NCI-H524 (cell line): Measurements from ENCODE around the gene IFI16.

Source experiments
- DNase-seq, 2 experiments: peaks; one replicate each; lab custom pipeline; 2025; lab: John Stamatoyannopoulos, UW

The IFI16 gene

GRCh38 chr1:159058751-159059150 is 49.0 kb downstream of the IFI16 start:
- no peak for DNase-seq

- DNase-seq, result no peak
Measured at GRCh38 chr1:159065106-159065505, 55.4 kb downstream of the IFI16 start.

- no peak for DNase-seq
Measured at GRCh38 chr1:159066108-159066507, 56.4 kb downstream of the IFI16 start.

GRCh38 chr1:159067699-159068621 is 58.3 kb downstream of the IFI16 start:
- no peak for DNase-seq

GRCh38 chr1:159068886-159069285 is 59.2 kb downstream of the IFI16 start:
- no peak for DNase-seq

GRCh38 chr1:159071970-159072582 is 62.4 kb downstream of the IFI16 start:
- DNase-seq, result peak in 1 of 2 experiments; percentile 44

GRCh38 chr1:159076438-159077119 is 66.9 kb downstream of the IFI16 start, which contains the start of gene AIM2:
AIM2 (minus strand) TSS chr1:159076766; CDS start chr1:159073499, 3,267 bp downstream.
- no peak for DNase-seq

- DNase-seq, result no peak
Measured at GRCh38 chr1:159077120-159077961, 67.6 kb downstream of the IFI16 start.

GRCh38 chr1:159079525-159079924 is 69.8 kb downstream of the IFI16 start:
- DNase-seq, result no peak

GRCh38 chr1:159081626-159082025 is 71.9 kb downstream of the IFI16 start:
- DNase-seq, result no peak

- DNase-seq, result no peak
Measured at GRCh38 chr1:159083013-159083412, 73.3 kb downstream of the IFI16 start.

GRCh38 chr1:159084152-159084551 is 74.4 kb downstream of the IFI16 start:
- DNase-seq, result no peak

GRCh38 chr1:159084867-159085266 is 75.2 kb downstream of the IFI16 start:
- no peak for DNase-seq

GRCh38 chr1:159088050-159088449 is 78.3 kb downstream of the IFI16 start:
- DNase-seq, result no peak

GRCh38 chr1:159088546-159089183 is 79.0 kb downstream of the IFI16 start:
- peak; percentile 22 to 52 for DNase-seq

- peak in 1 of 2 experiments; percentile 2 for DNase-seq
Measured at GRCh38 chr1:159089184-159089791, 79.6 kb downstream of the IFI16 start.

- no peak for DNase-seq
Measured at GRCh38 chr1:159090286-159091179, 80.8 kb downstream of the IFI16 start.

- DNase-seq, result no peak
Measured at GRCh38 chr1:159091180-159091560, 81.5 kb downstream of the IFI16 start.

- DNase-seq, result no peak
Measured at GRCh38 chr1:159091607-159092031, 81.9 kb downstream of the IFI16 start.
